Suprapubic skin (tissue), 4 donors: Measurements from ENCODE around the gene DERL3. TPM values are rescaled to one million over a fixed set of nuclear protein-coding genes. Genes with fewer than 3 reads are reported as not detected.

ENCODE experiments used
- DNase-seq, 2 donors: peaks; one replicate each; pipeline ENCODE4 v3.0.0-alpha.2; 2019; ENCODE audit warnings: low spot score in 2 of 2
- H3K27ac ChIP-seq: fragments of 200-600 bp; sonication (generic); one replicate; pipeline ENCODE4 v1.5.1; 2019
- H3K27me3 ChIP-seq: fragments of 200-600 bp; sonication (generic); one replicate; pipeline ENCODE4 v1.5.1; 2019
- H3K36me3 ChIP-seq: fragments of 200-600 bp; sonication (generic); one replicate; pipeline ENCODE4 v1.5.1; 2019
- H3K4me1 ChIP-seq: fragments of 200-600 bp; sonication (generic); one replicate; pipeline ENCODE4 v1.5.1; 2019
- H3K4me3 ChIP-seq: fragments of 200-600 bp; sonication (generic); one replicate; pipeline ENCODE4 v1.5.1; 2019; ENCODE audit warnings: mild to moderate bottlenecking
- H3K9me3 ChIP-seq: fragments of 200-600 bp; sonication (generic); one replicate; pipeline ENCODE4 v1.5.1; 2019
- EP300 ChIP-seq: sonication (generic); formaldehyde crosslinking; IDR thresholded peaks from one replicate; pipeline ENCODE4 v1.6.1; 2017; ENCODE audit warnings: antibody characterized with exemption
- POLR2A ChIP-seq, 2 donors: fragments of 450-650 bp; IDR thresholded peaks; one replicate each; pipeline ENCODE4 v1.6.1; 2017; ENCODE audit warnings: antibody characterized with exemption in 2 of 2, mild to moderate bottlenecking in 2 of 2, moderate library complexity in 2 of 2
- POLR2AphosphoS5 ChIP-seq, 3 donors: sonication (generic); formaldehyde crosslinking; IDR thresholded peaks; one replicate each; pipeline ENCODE4 v1.6.1; 2017; ENCODE audit warnings: antibody characterized with exemption in 3 of 3
- WGBS: methylation state at CpG from one replicate; pipeline ENCODE4 v1.1.5; 2018; 5-methylcytosine and 5-hydroxymethylcytosine counted together
- total RNA-seq, 4 donors: library from RNA; depleted of rRNA; stranded (reverse); fragments of >200 nt; gene quantifications; one replicate each; pipeline ENCODE4 v1.1.0, GENCODE V29; 2016
- TF ChIP-seq, protein P1 (sequence below), 2 donors: fragments of 200-600 bp in 1 of 2; fragments of 450-650 bp in 1 of 2; sonication (generic) in 1 of 2; IDR thresholded peaks; one replicate each; pipeline ENCODE4 v1.5.1; 2016 to 2019; ENCODE audit warnings: antibody characterized with exemption in 2 of 2, mild to moderate bottlenecking in 1 of 2, moderate library complexity in 1 of 2

DERL3 gene
- total RNA-seq, 4 donors from 2014 or later = 0.34 to 0.94 (median 0.56) TPM; not detected in 1

GRCh38 chr22:23859201-23859600, 20.4 kb upstream of the DERL3 start:
- Histone ChIP-seq H3K4me3 (no peak overlapping the region), H3K36me3 (no peaks in the 10 kb centered on the region), H3K4me1 (peaks cover 24% of the 10 kb centered on the region), H3K27ac (no peak overlapping the region), H3K27me3 (no peaks in the 10 kb centered on the region), H3K9me3 (no peaks in the 10 kb centered on the region)
- WGBS = 95% methylated on average over 4 of the region's 4 CpGs
- DNase-seq = no peak
- TF ChIP-seq POLR2AphosphoS5 (IDR thresholded peaks at IDR 0.05) (no peak), POLR2A (IDR thresholded peaks at IDR 0.05) (no peak), EP300 (no peak)
- TF ChIP-seq, protein P1, sequence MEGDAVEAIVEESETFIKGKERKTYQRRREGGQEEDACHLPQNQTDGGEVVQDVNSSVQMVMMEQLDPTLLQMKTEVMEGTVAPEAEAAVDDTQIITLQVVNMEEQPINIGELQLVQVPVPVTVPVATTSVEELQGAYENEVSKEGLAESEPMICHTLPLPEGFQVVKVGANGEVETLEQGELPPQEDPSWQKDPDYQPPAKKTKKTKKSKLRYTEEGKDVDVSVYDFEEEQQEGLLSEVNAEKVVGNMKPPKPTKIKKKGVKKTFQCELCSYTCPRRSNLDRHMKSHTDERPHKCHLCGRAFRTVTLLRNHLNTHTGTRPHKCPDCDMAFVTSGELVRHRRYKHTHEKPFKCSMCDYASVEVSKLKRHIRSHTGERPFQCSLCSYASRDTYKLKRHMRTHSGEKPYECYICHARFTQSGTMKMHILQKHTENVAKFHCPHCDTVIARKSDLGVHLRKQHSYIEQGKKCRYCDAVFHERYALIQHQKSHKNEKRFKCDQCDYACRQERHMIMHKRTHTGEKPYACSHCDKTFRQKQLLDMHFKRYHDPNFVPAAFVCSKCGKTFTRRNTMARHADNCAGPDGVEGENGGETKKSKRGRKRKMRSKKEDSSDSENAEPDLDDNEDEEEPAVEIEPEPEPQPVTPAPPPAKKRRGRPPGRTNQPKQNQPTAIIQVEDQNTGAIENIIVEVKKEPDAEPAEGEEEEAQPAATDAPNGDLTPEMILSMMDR (IDR thresholded peaks at IDR 0.05) = no peak

DNA sequence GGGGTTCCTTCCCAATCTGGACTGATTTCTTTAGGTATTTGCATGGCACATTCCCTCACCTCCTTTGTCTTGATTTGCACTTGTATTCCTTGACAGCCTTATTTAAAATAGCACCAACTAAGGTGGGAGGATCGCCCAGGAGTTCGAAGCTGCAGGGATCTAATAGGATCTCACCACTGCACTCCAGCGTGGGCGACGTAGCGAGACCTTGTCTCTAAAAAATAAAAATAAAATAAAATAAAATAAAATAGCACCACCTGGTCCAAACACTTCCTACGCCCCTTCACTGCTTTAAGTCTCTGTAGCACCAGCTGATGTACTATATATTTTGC, 19.6 kb upstream of the DERL3 start:
- no peaks in the 10 kb centered on the region for H3K9me3 ChIP-seq
- H3K27me3 ChIP-seq = no peaks in the 10 kb centered on the region
- no peak for DNase-seq
- TF ChIP-seq EP300 (no peak), POLR2AphosphoS5 (IDR thresholded peaks at IDR 0.05) (no peak)
- H3K27ac ChIP-seq = no peak overlapping the region
- peaks cover 24% of the 10 kb centered on the region for H3K4me1 ChIP-seq
- 67% methylated on average over 7 of the region's 7 CpGs for WGBS
- no peaks in the 10 kb centered on the region for H3K36me3 ChIP-seq
- peak overlapping the region; percentile 83 for H3K4me3 ChIP-seq

DNA sequence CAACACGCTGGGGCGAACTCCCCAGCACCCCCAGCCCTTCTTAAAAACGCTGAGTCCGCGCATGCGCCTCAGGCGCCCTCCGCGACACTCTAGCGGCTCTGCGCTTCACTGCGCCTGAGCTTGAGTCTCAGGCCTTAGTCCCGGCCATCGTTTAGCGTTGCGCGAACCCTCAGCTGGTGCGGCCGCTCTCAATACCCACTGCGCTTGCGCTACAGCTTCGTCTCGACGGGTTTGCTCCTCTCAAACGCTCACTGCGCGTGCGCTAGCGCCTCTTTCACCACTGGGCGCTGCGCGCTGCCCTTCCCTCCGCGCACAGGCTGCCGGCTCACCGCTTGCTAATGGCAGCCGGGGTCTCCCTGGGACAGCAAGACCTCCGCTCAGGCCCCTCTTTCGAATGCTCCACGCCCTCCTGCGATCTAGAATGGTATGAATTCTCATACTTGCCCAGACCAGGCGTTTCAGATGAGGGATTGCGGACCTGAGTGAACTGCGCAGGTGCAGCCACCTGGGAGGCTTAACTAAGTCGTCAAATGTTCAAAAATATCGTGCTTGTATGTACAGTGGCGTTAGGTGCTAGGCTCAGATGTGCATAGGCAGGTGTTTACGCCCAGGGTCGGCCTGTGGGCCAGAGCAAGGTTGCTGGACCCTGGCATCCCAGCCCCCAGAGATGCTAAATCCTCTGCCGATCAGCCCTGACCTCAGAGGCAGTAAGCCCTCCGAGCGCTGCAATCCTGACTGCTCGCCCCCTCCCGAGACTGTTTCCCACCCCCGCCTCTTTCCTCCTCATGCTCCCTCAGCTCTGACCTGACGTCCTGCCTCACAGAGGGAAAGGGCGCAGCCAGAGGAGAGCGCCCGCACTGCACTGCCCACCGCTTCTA, 19.0 kb upstream of the DERL3 start, which contains the start of gene SLC2A11:
Gene SLC2A11 (plus strand): TSS at position 270 of the 878 bp plus-strand sequence. CDS start 125 bp downstream, at position 395.
- H3K27me3 ChIP-seq = no peaks in the 10 kb centered on the region
- WGBS = under 1% methylated on average over 29 of the region's 60 CpGs
- H3K27ac ChIP-seq = peak within 1 kb of the TSS; percentile 81
- peak; percentile 96 to 98 for DNase-seq
- H3K9me3 ChIP-seq = no peaks in the 10 kb centered on the region
- H3K4me1 ChIP-seq = peaks cover 24% of the 10 kb centered on the region
- peak in 1 of 3 donors; percentile 53 for TF ChIP-seq POLR2AphosphoS5 (IDR thresholded peaks at IDR 0.05)
- TF ChIP-seq, protein P1 (IDR thresholded peaks at IDR 0.05) = peak in 1 of 2 donors; percentile 13
- TF ChIP-seq POLR2A (IDR thresholded peaks at IDR 0.05) = peak in 1 of 2 donors; percentile 37
- no peak for TF ChIP-seq EP300
- no peaks in the 10 kb centered on the region for H3K36me3 ChIP-seq
- peak within 1 kb of the TSS; percentile 83 for H3K4me3 ChIP-seq

DNA sequence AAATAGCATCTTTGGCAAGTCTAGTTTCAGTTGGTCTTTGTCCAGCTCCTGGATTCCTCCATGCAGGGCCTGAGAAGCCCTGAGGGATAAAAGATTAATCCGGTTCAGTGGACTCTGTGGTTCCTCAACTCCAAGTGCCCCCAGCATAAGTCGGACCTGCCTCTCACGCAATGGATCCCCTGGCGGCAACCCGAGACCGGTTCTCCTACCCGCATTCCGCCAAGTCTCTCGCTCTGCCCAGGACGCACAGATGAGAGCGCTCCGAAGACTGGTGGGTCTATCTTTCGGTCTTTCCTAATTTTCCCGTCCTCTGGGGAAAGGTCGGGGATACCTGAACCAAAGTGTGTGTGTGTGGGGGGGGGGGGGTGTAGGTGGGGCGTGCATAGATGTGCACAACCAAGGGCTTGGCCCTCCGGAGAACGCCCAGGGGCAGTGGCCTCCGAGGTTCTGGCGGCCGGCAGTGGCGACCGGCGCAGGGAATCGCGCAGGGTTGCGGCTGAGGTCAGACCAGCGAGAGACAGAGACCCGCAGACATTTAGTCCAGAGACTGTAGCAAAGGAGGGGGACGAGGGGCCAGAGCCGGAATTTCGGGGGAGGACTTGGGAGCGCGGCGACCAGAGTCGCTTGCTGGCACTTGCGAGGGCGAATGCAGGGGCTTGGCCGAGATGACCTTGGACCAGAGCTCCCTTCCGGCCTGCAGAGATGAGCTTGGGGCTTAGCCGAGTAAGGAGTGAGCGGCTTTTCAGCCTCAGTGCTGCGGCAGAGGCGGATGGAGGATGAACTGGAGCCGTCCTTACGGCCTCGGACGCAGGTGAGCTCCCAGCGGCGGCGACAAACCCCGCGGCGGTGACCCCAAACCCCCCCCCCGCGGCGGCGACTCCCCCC, 18.2 kb upstream of the DERL3 start:
- H3K4me3 ChIP-seq = peak overlapping the region; percentile 83
- H3K36me3 ChIP-seq = no peaks in the 10 kb centered on the region
- TF ChIP-seq POLR2AphosphoS5 (IDR thresholded peaks at IDR 0.05) = no peak
- TF ChIP-seq, protein P1 (IDR thresholded peaks at IDR 0.05) = no peak
- no peak for TF ChIP-seq EP300
- TF ChIP-seq POLR2A (IDR thresholded peaks at IDR 0.05) = no peak
- H3K27ac ChIP-seq = peak overlapping the region; percentile 81
- no peaks in the 10 kb centered on the region for H3K9me3 ChIP-seq
- under 1% methylated on average over 14 of the region's 58 CpGs for WGBS
- H3K27me3 ChIP-seq = no peaks in the 10 kb centered on the region
- DNase-seq = no peak
- peaks cover 24% of the 10 kb centered on the region for H3K4me1 ChIP-seq

DNA sequence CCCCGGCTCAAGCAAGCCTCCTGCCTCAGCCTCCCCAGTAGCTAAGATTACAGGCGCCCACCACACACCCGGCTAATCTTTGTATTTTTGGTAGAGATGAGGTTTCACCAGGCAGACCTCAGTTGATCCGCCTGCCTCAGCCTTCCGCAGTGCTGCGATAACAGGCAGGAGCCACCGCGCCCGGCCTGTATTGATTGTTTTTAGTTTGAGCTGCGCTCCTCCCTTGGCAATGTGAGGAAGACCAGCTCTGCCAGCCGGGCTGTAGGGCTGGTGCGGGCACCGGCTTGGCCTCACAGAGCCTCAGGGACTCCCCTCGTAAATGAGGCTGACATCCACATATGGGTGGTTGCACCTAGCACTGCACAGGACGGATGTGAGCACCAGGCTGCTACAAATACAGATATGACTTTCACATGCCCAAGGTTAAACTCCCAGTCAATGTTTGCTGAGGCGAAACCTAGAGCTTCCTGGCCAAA, 11.4 kb upstream of the DERL3 start:
- TF ChIP-seq, protein P1 (IDR thresholded peaks at IDR 0.05) = no peak
- TF ChIP-seq POLR2AphosphoS5 (IDR thresholded peaks at IDR 0.05) (no peak), EP300 (no peak), POLR2A (IDR thresholded peaks at IDR 0.05) (no peak)
- no peak for DNase-seq
- WGBS = 67% methylated on average over 16 of the region's 16 CpGs
- Histone ChIP-seq H3K36me3 (no peaks in the 10 kb centered on the region), H3K27ac (no peak overlapping the region), H3K9me3 (no peaks in the 10 kb centered on the region), H3K4me1 (peaks cover 25% of the 10 kb centered on the region), H3K4me3 (no peak overlapping the region), H3K27me3 (no peaks in the 10 kb centered on the region)
